Activated naive CD4-positive, alpha-beta T cell (primary cell): ENCODE data around the gene PLP1.
"Not testable (repeated sequence)": the region's sequence is repeated elsewhere in the genome, so short reads cannot be mapped to it uniquely, and the experiment has no call there.

Experiments
- DNase-seq, 4 experiments: peaks; one replicate each; lab custom pipeline; 2025; lab: John Stamatoyannopoulos, UW

PLP1 gene

GRCh38 chrX:103781062-103781402 lies 4.4 kb downstream of the PLP1 start:
- no peak for DNase-seq

- no peak for DNase-seq
Measured at GRCh38 chrX:103781706-103782105, 5.1 kb downstream of the PLP1 start.

- DNase-seq, result no peak
Measured at GRCh38 chrX:103782640-103783039, 6.0 kb downstream of the PLP1 start.

GRCh38 chrX:103783196-103783595 lies 6.6 kb downstream of the PLP1 start:
- no peak for DNase-seq

GRCh38 chrX:103783971-103784370 lies 7.3 kb downstream of the PLP1 start:
- no peak for DNase-seq

GRCh38 chrX:103789004-103789403 lies 12.4 kb downstream of the PLP1 start:
- DNase-seq, result no peak

GRCh38 chrX:103791228-103791627 lies 14.6 kb downstream of the PLP1 start:
- no peak for DNase-seq

GRCh38 chrX:103791826-103792485 lies 15.3 kb downstream of the PLP1 start:
- no peak for DNase-seq

- no peak for DNase-seq
Measured at GRCh38 chrX:103792916-103793544, 16.4 kb downstream of the PLP1 start.

- no peak for DNase-seq
Measured at GRCh38 chrX:103793545-103793940, 16.9 kb downstream of the PLP1 start.

GRCh38 chrX:103794119-103794518 lies 17.5 kb downstream of the PLP1 start:
- no peak for DNase-seq

GRCh38 chrX:103797691-103798090 lies 21.1 kb downstream of the PLP1 start:
- DNase-seq, result no peak

- no peak for DNase-seq
Measured at GRCh38 chrX:103800318-103800717, 23.7 kb downstream of the PLP1 start.

- no peak for DNase-seq
Measured at GRCh38 chrX:103805860-103806259, 29.2 kb downstream of the PLP1 start.

- no peak for DNase-seq
Measured at GRCh38 chrX:103806862-103807474, 30.3 kb downstream of the PLP1 start.

GRCh38 chrX:103811858-103812257 lies 35.2 kb downstream of the PLP1 start:
- no peak for DNase-seq

- DNase-seq, result not testable (repeated sequence)
Measured at GRCh38 chrX:103817101-103817500, 40.5 kb downstream of the PLP1 start.

GRCh38 chrX:103817502-103817901 lies 40.9 kb downstream of the PLP1 start:
- no peak for DNase-seq

- no peak for DNase-seq
Measured at GRCh38 chrX:103818842-103819619, 42.4 kb downstream of the PLP1 start.

- DNase-seq, result not testable (repeated sequence)
Measured at GRCh38 chrX:103820802-103821201, 44.2 kb downstream of the PLP1 start.

GRCh38 chrX:103823591-103823990 lies 47.0 kb downstream of the PLP1 start:
- no peak for DNase-seq

GRCh38 chrX:103825881-103826280 lies 49.2 kb downstream of the PLP1 start:
- no peak for DNase-seq

- DNase-seq, result no peak
Measured at GRCh38 chrX:103828529-103828928, 51.9 kb downstream of the PLP1 start.
